Esophagus squamous epithelium (tissue), 5 donors: ENCODE measurements around the gene TXNDC17. TPM values are rescaled to one million over a fixed set of nuclear protein-coding genes. Genes with fewer than 3 reads are reported as not detected.

Source experiments
- DNase-seq: peaks from one replicate; lab custom pipeline; 2025; lab: John Stamatoyannopoulos, UW
- H3K27ac ChIP-seq, 4 donors: fragments of 200-600 bp; sonication (generic); one replicate each; pipeline ENCODE4 v1.5.1; 2016 to 2019; ENCODE audit warnings: mild to moderate bottlenecking in 1 of 4
- H3K27me3 ChIP-seq, 4 donors: fragments of 200-600 bp; sonication (generic); 1 replicate in 3 of 4; 2 replicates in 1 of 4; pipeline versions ENCODE4 v1.5.1 to v1.6.0; 2017 to 2021; ENCODE audit warnings: antibody characterized with exemption in 1 of 4
- H3K36me3 ChIP-seq, 3 donors: fragments of 200-600 bp; sonication (generic); one replicate each; pipeline ENCODE4 v1.5.1; 2016 to 2019
- H3K4me1 ChIP-seq, 3 donors: fragments of 200-600 bp; sonication (generic); one replicate each; pipeline ENCODE4 v1.5.1; 2017 to 2019
- H3K4me3 ChIP-seq, 4 donors: fragments of 200-600 bp; sonication (generic); 1 replicate in 3 of 4; 2 replicates in 1 of 4; pipeline ENCODE4 v1.5.1; 2016 to 2019; ENCODE audit warnings: mild to moderate bottlenecking in 2 of 4, moderate library complexity in 1 of 4
- H3K9me3 ChIP-seq, 3 donors: fragments of 200-600 bp; sonication (generic); one replicate each; pipeline ENCODE4 v1.5.1; 2016 to 2019
- POLR2A ChIP-seq, 4 donors: fragments of 450-650 bp; IDR thresholded peaks; one replicate each; pipeline ENCODE4 v1.6.1; 2017; ENCODE audit warnings: antibody characterized with exemption in 4 of 4, mild to moderate bottlenecking in 4 of 4, moderate library complexity in 3 of 4
- WGBS, 2 donors: methylation state at CpG; one replicate each; pipeline ENCODE4 v1.1.5; 2018; 5-methylcytosine and 5-hydroxymethylcytosine counted together
- intact Hi-C: fragments of 100-400 bp; cut with DNase I; formaldehyde crosslinking; loops from one replicate; pipeline ENCODE4 v1.15.0; 2022
- total RNA-seq, 4 donors: library from RNA; depleted of rRNA; stranded (reverse); fragments of >200 nt; gene quantifications; one replicate each; pipeline ENCODE4 v1.1.0, GENCODE V29; 2016
- TF ChIP-seq, protein P1 (sequence below), 6 experiments: fragments of 450-650 bp in 4 of 6; fragments of 200-600 bp in 2 of 6; sonication (generic) in 2 of 6; IDR thresholded peaks; one replicate each; pipeline ENCODE4 v1.5.1; 2016 to 2019; ENCODE audit warnings: antibody characterized with exemption in 6 of 6, mild to moderate bottlenecking in 4 of 6, moderate library complexity in 4 of 6
- donor health status: DM: yes; HTN: yes; CAD: no.

Gene TXNDC17
- total RNA-seq, 4 donors from 2014 or later: 446 to 796 (median 696) TPM

- peaks cover 0 to 100% (median 7%) of the 10 kb centered on the region in 3 donors for H3K36me3 ChIP-seq
- DNase-seq: no peak
- WGBS, 2 donors: 91 to 94% methylated on average over 3 of the region's 3 CpGs
- no peak for TF ChIP-seq POLR2A (IDR thresholded peaks at IDR 0.05)
- TF ChIP-seq, protein P1, sequence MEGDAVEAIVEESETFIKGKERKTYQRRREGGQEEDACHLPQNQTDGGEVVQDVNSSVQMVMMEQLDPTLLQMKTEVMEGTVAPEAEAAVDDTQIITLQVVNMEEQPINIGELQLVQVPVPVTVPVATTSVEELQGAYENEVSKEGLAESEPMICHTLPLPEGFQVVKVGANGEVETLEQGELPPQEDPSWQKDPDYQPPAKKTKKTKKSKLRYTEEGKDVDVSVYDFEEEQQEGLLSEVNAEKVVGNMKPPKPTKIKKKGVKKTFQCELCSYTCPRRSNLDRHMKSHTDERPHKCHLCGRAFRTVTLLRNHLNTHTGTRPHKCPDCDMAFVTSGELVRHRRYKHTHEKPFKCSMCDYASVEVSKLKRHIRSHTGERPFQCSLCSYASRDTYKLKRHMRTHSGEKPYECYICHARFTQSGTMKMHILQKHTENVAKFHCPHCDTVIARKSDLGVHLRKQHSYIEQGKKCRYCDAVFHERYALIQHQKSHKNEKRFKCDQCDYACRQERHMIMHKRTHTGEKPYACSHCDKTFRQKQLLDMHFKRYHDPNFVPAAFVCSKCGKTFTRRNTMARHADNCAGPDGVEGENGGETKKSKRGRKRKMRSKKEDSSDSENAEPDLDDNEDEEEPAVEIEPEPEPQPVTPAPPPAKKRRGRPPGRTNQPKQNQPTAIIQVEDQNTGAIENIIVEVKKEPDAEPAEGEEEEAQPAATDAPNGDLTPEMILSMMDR (IDR thresholded peaks at IDR 0.05): no peak
- intact Hi-C loops: no loop called here
- H3K9me3 ChIP-seq: no peaks in the 10 kb centered on the region
- no peaks in the 10 kb centered on the region for H3K27me3 ChIP-seq
- no peak overlapping the region for H3K4me3 ChIP-seq
- no peak overlapping the region for H3K27ac ChIP-seq
- no peaks in the 10 kb centered on the region for H3K4me1 ChIP-seq
Observed at GRCh38 chr17:6623941-6624340, 16.9 kb upstream of the TXNDC17 start.

DNA sequence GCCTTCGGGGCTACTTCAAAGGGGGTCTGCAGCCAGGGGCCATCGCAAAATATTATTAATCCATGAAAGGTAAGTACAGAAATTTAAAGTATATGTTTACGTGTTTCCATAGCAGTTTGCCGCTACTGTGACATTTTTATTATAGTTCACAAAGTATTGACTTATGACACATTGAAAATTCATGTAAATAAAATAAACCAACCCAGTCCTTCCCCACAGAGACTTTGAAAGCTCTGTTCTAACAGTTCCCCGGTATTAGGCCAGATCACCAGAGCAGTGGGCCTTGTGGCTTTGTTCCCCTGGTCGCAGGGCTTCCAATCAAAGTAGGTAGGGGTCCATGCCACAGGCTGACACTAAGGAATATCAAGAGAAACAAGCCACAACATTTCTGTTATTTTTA, 14.2 kb upstream of the TXNDC17 start:
- Histone ChIP-seq H3K9me3 (no peaks in the 10 kb centered on the region), H3K27me3 (no peaks in the 10 kb centered on the region), H3K4me3 (no peak overlapping the region), H3K36me3 (peaks cover 0 to 98% (median 11%) of the 10 kb centered on the region in 3 donors), H3K27ac (no peak overlapping the region), H3K4me1 (no peaks in the 10 kb centered on the region)
- no peak for DNase-seq
- WGBS, 2 donors: 88 to 98% methylated on average over 6 of the region's 6 CpGs
- intact Hi-C loops: no loop called here
- TF ChIP-seq POLR2A (IDR thresholded peaks at IDR 0.05): no peak
- TF ChIP-seq, protein P1 (IDR thresholded peaks at IDR 0.05): no peak

- intact Hi-C loops: no loop called here
- H3K4me1 ChIP-seq: no peaks in the 10 kb centered on the region
- no peak overlapping the region for H3K27ac ChIP-seq
- no peaks in the 10 kb centered on the region for H3K27me3 ChIP-seq
- TF ChIP-seq POLR2A (IDR thresholded peaks at IDR 0.05): no peak
- TF ChIP-seq, protein P1 (IDR thresholded peaks at IDR 0.05): no peak
- H3K4me3 ChIP-seq: no peak overlapping the region
- no peak for DNase-seq
- no peaks in the 10 kb centered on the region for H3K9me3 ChIP-seq
- WGBS, 2 donors: 26 to 52% methylated on average over 1 of the region's 1 CpG
- peaks cover 0 to 98% (median 11%) of the 10 kb centered on the region in 3 donors for H3K36me3 ChIP-seq
Observed at GRCh38 chr17:6627019-6627418, 13.8 kb upstream of the TXNDC17 start.

DNA sequence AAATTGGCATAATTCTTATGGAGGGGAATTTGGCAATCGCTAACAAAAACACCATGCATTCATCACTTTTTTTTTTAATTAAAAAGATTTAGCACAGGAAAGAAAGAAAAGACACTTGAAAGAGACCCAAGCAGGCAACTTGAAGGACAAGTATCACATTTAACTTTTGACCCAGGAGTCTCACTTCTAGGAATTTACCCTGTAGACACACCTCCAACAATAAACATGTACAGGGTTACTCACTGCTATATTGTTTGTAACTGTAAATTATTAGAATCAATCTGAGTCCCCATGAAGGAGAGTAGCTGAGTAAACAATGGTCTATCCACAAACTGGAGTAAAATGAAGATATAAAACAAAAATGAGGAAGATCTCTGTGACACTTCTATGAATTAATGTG, 10.5 kb upstream of the TXNDC17 start:
- intact Hi-C loops: loop anchor here (10.0 kb wide), 1 partner anchor 166 kb away; no protein-coding TSS in a partner anchor
- no peak for TF ChIP-seq POLR2A (IDR thresholded peaks at IDR 0.05)
- TF ChIP-seq, protein P1 (IDR thresholded peaks at IDR 0.05): no peak
- Histone ChIP-seq H3K27ac (no peak overlapping the region), H3K9me3 (no peaks in the 10 kb centered on the region), H3K4me1 (no peaks in the 10 kb centered on the region), H3K27me3 (no peaks in the 10 kb centered on the region), H3K4me3 (no peak overlapping the region), H3K36me3 (peaks cover 0 to 96% (median 11%) of the 10 kb centered on the region in 3 donors)
- 95 to 100% methylated on average over 1 of the region's 1 CpG for WGBS, 2 donors
- no peak for DNase-seq

DNA sequence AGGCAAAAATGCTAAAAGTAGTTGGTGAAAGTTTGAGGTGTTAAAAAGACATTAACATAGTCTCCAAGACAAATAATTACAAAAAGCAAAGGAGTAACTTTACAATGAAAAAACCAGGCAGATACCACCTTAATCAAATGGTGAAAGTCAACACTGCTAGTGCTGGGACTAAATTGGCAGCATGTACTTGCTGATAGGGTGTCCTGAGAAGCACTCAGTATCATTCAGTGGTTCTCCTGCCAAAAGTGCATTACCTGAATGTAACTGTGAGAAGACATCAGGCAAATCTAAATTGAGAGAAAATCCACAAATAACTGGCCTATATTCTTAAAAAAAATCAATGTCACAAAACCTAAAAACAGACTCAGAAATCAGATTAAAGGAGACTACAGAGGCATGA, 8.3 kb upstream of the TXNDC17 start:
- Histone ChIP-seq H3K27me3 (no peaks in the 10 kb centered on the region), H3K27ac (no peak overlapping the region), H3K4me1 (peaks cover 0 to 6% (median 0%) of the 10 kb centered on the region in 3 donors), H3K4me3 (no peak overlapping the region), H3K36me3 (peaks cover 0 to 74% (median 11%) of the 10 kb centered on the region in 3 donors), H3K9me3 (no peaks in the 10 kb centered on the region)
- DNase-seq: no peak
- no peak for TF ChIP-seq POLR2A (IDR thresholded peaks at IDR 0.05)
- TF ChIP-seq, protein P1 (IDR thresholded peaks at IDR 0.05): no peak
- intact Hi-C loops: loop anchor here (10.0 kb wide), 1 partner anchor 168 kb away; no protein-coding TSS in a partner anchor
